SK-N-SH (cell line): ENCODE measurements around the gene TRIP6. TPM values are rescaled to one million over a fixed set of nuclear protein-coding genes. Genes with fewer than 3 reads are reported as not detected.
"Not testable (repeated sequence)": the region's sequence is repeated elsewhere in the genome, so short reads cannot be mapped to it uniquely, and the experiment has no call there.

Experiments
- CTCF ChIA-PET: fragments of 300-600, 350-600 bp; formaldehyde crosslinking; extraction: SDS; loops from one replicate; lab custom pipeline; 2021; lab: Yijun Ruan, JAX
- POLR2A ChIA-PET: fragments of 350-600 bp; sonication (Branson Sonifier 250); formaldehyde crosslinking; extraction: SDS; loops from one replicate; lab custom pipeline; 2020; ENCODE audit warnings: antibody characterized with exemption, inconsistent platforms; lab: Yijun Ruan, JAX
- DNase-seq: peaks from one replicate; pipeline ENCODE4 v3.0.0; 2012
- H2AFZ ChIP-seq: fragments of 200-600 bp; sonication (generic); 2 replicates; pipeline ENCODE4 v1.8.1; 2016; ENCODE audit warnings: antibody characterized with exemption, mild to moderate bottlenecking, low read depth
- H3F3A ChIP-seq: fragments of 200-600 bp; sonication (generic); replicated peaks from 2 replicates; pipeline ENCODE3; 2016; ENCODE audit warnings: antibody characterized with exemption, mild to moderate bottlenecking; ENCODE audit not compliant: insufficient read depth
- H3K27ac ChIP-seq, 2 experiments: fragments of 200-500 bp in 1 of 2; fragments of 200-600 bp in 1 of 2; sonication (Bioruptor generic) in 1 of 2; sonication (generic), shearing (Covaris generic) in 1 of 2; 2 replicates each; pipeline versions ENCODE4 v1.5.1 to v1.6.1; 2014 to 2016; ENCODE audit warnings: low read depth in 2 of 2, inconsistent platforms in 1 of 2, low read length in 1 of 2, mild to moderate bottlenecking in 1 of 2, mixed read lengths in 1 of 2
- H3K27me3 ChIP-seq: fragments of 200-600 bp; sonication (generic), shearing (Covaris generic); 2 replicates; pipeline ENCODE4 v1.6.1; 2016; ENCODE audit warnings: mixed run types; ENCODE audit not compliant: insufficient read depth
- H3K36me3 ChIP-seq, 2 experiments: fragments of 200-500 bp in 1 of 2; fragments of 200-600 bp in 1 of 2; sonication (Bioruptor generic) in 1 of 2; sonication (generic) in 1 of 2; replicated peaks in 1 of 2; 2 replicates each; pipeline versions ENCODE3 to v1.5.1; 2014 to 2016; ENCODE audit warnings: low read length in 1 of 2, mild to moderate bottlenecking in 1 of 2; ENCODE audit not compliant: insufficient read depth in 2 of 2, control insufficient read depth in 1 of 2
- H3K4me1 ChIP-seq, 2 experiments: fragments of 200-500 bp in 1 of 2; fragments of 200-600 bp in 1 of 2; sonication (Bioruptor generic) in 1 of 2; sonication (generic), shearing (Covaris generic) in 1 of 2; 2 replicates each; pipeline versions ENCODE4 v1.5.1 to v1.6.1; 2014 to 2016; ENCODE audit warnings: low read depth in 1 of 2, low read length in 1 of 2, mixed run types in 1 of 2; ENCODE audit not compliant: insufficient read depth in 2 of 2, control insufficient read depth in 1 of 2
- H3K4me2 ChIP-seq: fragments of 200-600 bp; sonication (generic), shearing (Covaris generic); 2 replicates; pipeline ENCODE4 v1.6.1; 2017; ENCODE audit warnings: mixed run types
- H3K4me3 ChIP-seq, 2 experiments: fragments of 200-500 bp in 1 of 2; fragments of 200-600 bp in 1 of 2; sonication (Bioruptor generic) in 1 of 2; sonication (generic), shearing (Covaris generic) in 1 of 2; 2 replicates each; pipeline versions ENCODE4 v1.5.1 to v1.8.1; 2014 to 2016; ENCODE audit warnings: low read depth in 2 of 2, inconsistent platforms in 1 of 2, low read length in 1 of 2, mild to moderate bottlenecking in 1 of 2, mixed read lengths in 1 of 2, moderate library complexity in 1 of 2
- H3K79me2 ChIP-seq: fragments of 200-600 bp; sonication (generic); 2 replicates; pipeline ENCODE4 v1.8.1; 2017; ENCODE audit warnings: mild to moderate bottlenecking; ENCODE audit not compliant: insufficient read depth
- H3K9ac ChIP-seq: fragments of 200-600 bp; sonication (generic); 2 replicates; pipeline ENCODE4 v1.6.1; 2017; ENCODE audit warnings: mixed run types
- H3K9me2 ChIP-seq: fragments of 200-600 bp; sonication (generic); 2 replicates; pipeline ENCODE4 v1.6.1; 2017; ENCODE audit warnings: mixed run types
- H3K9me3 ChIP-seq: fragments of 200-600 bp; sonication (generic); 2 replicates; pipeline ENCODE4 v1.6.1; 2017; ENCODE audit warnings: mixed run types, mild to moderate bottlenecking, moderate library complexity
- H4K20me1 ChIP-seq: fragments of 200-600 bp; sonication (generic); 2 replicates; pipeline ENCODE4 v1.6.1; 2017; ENCODE audit warnings: mild to moderate bottlenecking, mixed run types; ENCODE audit not compliant: insufficient read depth
- CTCF ChIP-seq: fragments of 200-600 bp; sonication (generic); IDR thresholded peaks from 2 replicates; pipeline ENCODE4 v1.6.1; 2017; ENCODE audit warnings: antibody characterized with exemption, mild to moderate bottlenecking, moderate library complexity
- EP300 ChIP-seq, 2 experiments: IDR thresholded peaks; 2 replicates each; pipeline versions ENCODE4 v1.4.0 to v1.6.1; 2012; ENCODE audit warnings: borderline replicate concordance in 1 of 2, low read depth in 1 of 2, low read length in 1 of 2
- EZH2phosphoT487 ChIP-seq: fragments of 200-600 bp; sonication (generic); IDR thresholded peaks from 2 replicates; pipeline ENCODE4 v1.6.1; 2017; ENCODE audit warnings: low read depth, mixed run types, mild to moderate bottlenecking, antibody characterized with exemption, moderate library complexity, borderline replicate concordance
- FOSL2 ChIP-seq: IDR thresholded peaks from 2 replicates; pipeline ENCODE4 v1.4.0; 2012; ENCODE audit warnings: low read depth, mild to moderate bottlenecking, moderate library complexity, borderline replicate concordance
- GABPA ChIP-seq: IDR thresholded peaks from 2 replicates; pipeline ENCODE4 v1.4.0; 2012; ENCODE audit warnings: low read depth, mild to moderate bottlenecking
- IRF3 ChIP-seq: fragments of 150-350 bp; IDR thresholded peaks from 2 replicates; pipeline ENCODE4 v1.6.1; 2016; ENCODE audit warnings: mild to moderate bottlenecking, low read depth, low read length
- NRF1 ChIP-seq: IDR thresholded peaks from 2 replicates; pipeline ENCODE4 v1.6.1; 2012; ENCODE audit warnings: low read depth, mild to moderate bottlenecking, low read length
- PBX3 ChIP-seq: IDR thresholded peaks from 2 replicates; pipeline ENCODE4; 2012
- TEAD4 ChIP-seq: IDR thresholded peaks from 2 replicates; pipeline ENCODE4 v1.4.0; 2012; ENCODE audit warnings: mild to moderate bottlenecking, borderline replicate concordance; ENCODE audit not compliant: insufficient read depth
- YY1 ChIP-seq: IDR thresholded peaks from 2 replicates; pipeline ENCODE4 v1.4.0; 2012; ENCODE audit warnings: low read depth, mild to moderate bottlenecking
- WGBS: methylation state at CpG from one replicate; pipeline ENCODE4 v1.1.6; 2017; ENCODE audit warnings: low lambda C conversion rate; 5-methylcytosine and 5-hydroxymethylcytosine counted together
- polyA plus RNA-seq, 3 experiments: library from polyadenylated mRNA; depleted of rRNA; stranded (reverse); fragments of >200 nt; gene quantifications; 2 replicates each; pipeline ENCODE4 v1.2.3, GENCODE V29; 2012
- TF ChIP-seq, protein P1 (sequence below): fragments of 150-350 bp; IDR thresholded peaks from 2 replicates; pipeline ENCODE4 v1.6.1; 2017; ENCODE audit warnings: antibody characterized with exemption, low read length, low read depth, borderline replicate concordance

Gene TRIP6
- polyA plus RNA-seq, 1 of the 3 experiments (the other 2 are of a cell fraction): 6.5 TPM

- H3K4me1 ChIP-seq: no peaks in the 10 kb centered on the region
- no peak overlapping the region for H3K27ac ChIP-seq
- H2AFZ ChIP-seq: no peak overlapping the region
- no peaks in the 10 kb centered on the region for H3K36me3 ChIP-seq
- H3K9me3 ChIP-seq: no peaks in the 10 kb centered on the region
- no peaks in the 10 kb centered on the region for H3F3A ChIP-seq
- H4K20me1 ChIP-seq: no peaks in the 10 kb centered on the region
- TF ChIP-seq IRF3 (no peak), EZH2phosphoT487 (no peak)
- no peaks in the 10 kb centered on the region for H3K9me2 ChIP-seq
- WGBS: 79% methylated on average over 15 of the region's 15 CpGs
- peaks cover 30% of the 10 kb centered on the region; the same call in 1 of the 2 replicates for H3K27me3 ChIP-seq
- H3K4me2 ChIP-seq: no peak overlapping the region
- no peaks in the 10 kb centered on the region for H3K79me2 ChIP-seq
- no peak for DNase-seq
- ChIA-PET CTCF (no interaction called here), POLR2A (interaction anchor here (0.7 kb wide), 1 partner anchor 208 kb away, joined by 3 read pairs; no protein-coding TSS in a partner anchor)
- no peak overlapping the region for H3K4me3 ChIP-seq
- H3K9ac ChIP-seq: no peak overlapping the region
Observed at GRCh38 chr7:100914208-100914878, 47.2 kb downstream of the TRIP6 start.

GRCh38 chr7:100914879-100915447 lies 47.8 kb downstream of the TRIP6 start:
- no peaks in the 10 kb centered on the region for H3K9me3 ChIP-seq
- DNase-seq: no peak
- H3K27me3 ChIP-seq: peaks cover 36% of the 10 kb centered on the region; the same call in 1 of the 2 replicates
- no peak overlapping the region for H2AFZ ChIP-seq
- no peaks in the 10 kb centered on the region for H3K4me1 ChIP-seq
- H3K4me3 ChIP-seq: no peak overlapping the region
- POLR2A ChIA-PET: no interaction called here
- H3K4me2 ChIP-seq: no peak overlapping the region
- no peaks in the 10 kb centered on the region for H4K20me1 ChIP-seq
- H3K36me3 ChIP-seq: no peaks in the 10 kb centered on the region
- H3K9me2 ChIP-seq: no peaks in the 10 kb centered on the region
- no peaks in the 10 kb centered on the region for H3F3A ChIP-seq
- no peak overlapping the region for H3K9ac ChIP-seq
- H3K79me2 ChIP-seq: no peaks in the 10 kb centered on the region
- WGBS: 43% methylated on average over 8 of the region's 8 CpGs
- no peak for TF ChIP-seq FOSL2
- TF ChIP-seq, protein P1, sequence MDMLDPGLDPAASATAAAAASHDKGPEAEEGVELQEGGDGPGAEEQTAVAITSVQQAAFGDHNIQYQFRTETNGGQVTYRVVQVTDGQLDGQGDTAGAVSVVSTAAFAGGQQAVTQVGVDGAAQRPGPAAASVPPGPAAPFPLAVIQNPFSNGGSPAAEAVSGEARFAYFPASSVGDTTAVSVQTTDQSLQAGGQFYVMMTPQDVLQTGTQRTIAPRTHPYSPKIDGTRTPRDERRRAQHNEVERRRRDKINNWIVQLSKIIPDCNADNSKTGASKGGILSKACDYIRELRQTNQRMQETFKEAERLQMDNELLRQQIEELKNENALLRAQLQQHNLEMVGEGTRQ: no peak
- TF ChIP-seq TEAD4: no peak
- no peak for TF ChIP-seq YY1
- no peak for TF ChIP-seq EP300 (IDR thresholded peaks at IDR 0.05; ENCODE audit: borderline replicate concordance in 1 of 2, low read depth in 1 of 2, low read length in 1 of 2)
- no peak for TF ChIP-seq GABPA
- TF ChIP-seq NRF1: no peak
- TF ChIP-seq CTCF: no peak
- TF ChIP-seq PBX3: no peak
- CTCF ChIA-PET: no interaction called here
- no peak overlapping the region for H3K27ac ChIP-seq

DNA sequence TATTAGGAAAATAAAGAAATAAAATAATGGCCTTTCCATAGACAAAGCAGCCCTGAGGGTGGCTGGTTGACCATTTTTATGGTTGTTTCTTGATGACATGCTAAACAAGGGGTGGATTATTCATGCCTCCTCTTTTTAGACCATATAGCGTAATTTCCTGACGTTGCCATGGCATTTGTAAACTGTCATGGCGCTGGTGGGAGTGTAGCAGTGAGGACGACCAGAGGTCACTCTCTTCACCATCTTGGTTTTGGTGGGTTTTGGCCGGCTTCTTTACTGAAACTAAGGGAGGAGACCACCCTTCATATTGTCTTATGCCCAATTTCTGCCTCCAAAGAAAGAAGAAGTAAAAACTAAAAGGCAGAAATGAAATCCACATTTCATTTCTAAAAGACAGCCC lies 52.1 kb downstream of the TRIP6 start:
- 43% methylated on average over 5 of the region's 5 CpGs for WGBS
- H3K27ac ChIP-seq, H3K9me3 ChIP-seq, H3K9me2 ChIP-seq, DNase-seq, H2AFZ ChIP-seq, POLR2A ChIA-PET, H3F3A ChIP-seq, H3K36me3 ChIP-seq, H4K20me1 ChIP-seq, H3K4me1 ChIP-seq, H3K4me3 ChIP-seq, H3K4me2 ChIP-seq, H3K9ac ChIP-seq, H3K79me2 ChIP-seq: not testable (repeated sequence)
- CTCF ChIA-PET: interaction anchor here (0.8 to 3.6 kb wide), 3 partner anchors 22 to 140 kb away, joined by 3 to 10 read pairs (median 4); no protein-coding TSS in a partner anchor
- peaks cover 26% of the 10 kb centered on the region; the same call in 1 of the 2 replicates for H3K27me3 ChIP-seq
